ENCODE results near the gene ECE1. TPM values are rescaled to one million over a fixed set of nuclear protein-coding genes. Genes with fewer than 3 reads are reported as not detected.

The ECE1 gene
- total RNA-seq, 1 donor: 32.6 TPM

GRCh38 chr1:21304488-21304887, 14.2 kb upstream of the ECE1 start:
- Histone ChIP-seq H3K4me1 (ENCODE audit: insufficient read depth, low read length) (peaks cover 8% of the 10 kb centered on the region), H3K4me3 (ENCODE audit: insufficient read depth, low read length) (no peak overlapping the region), H3K27me3 (ENCODE audit: insufficient read depth, low read length) (no peaks in the 10 kb centered on the region), H3K9me3 (ENCODE audit: low read depth, low read length) (no peaks in the 10 kb centered on the region), H3K36me3 (ENCODE audit: insufficient read depth, low read length) (no peaks in the 10 kb centered on the region), H4K20me1 (ENCODE audit: insufficient read depth, low read length) (peaks cover 9% of the 10 kb centered on the region), H3K4me2 (ENCODE audit: insufficient read depth, low read length) (no peak overlapping the region), H3K27ac (ENCODE audit: low read depth, low read length) (no peak overlapping the region), H2AFZ (ENCODE audit: low read length) (no peak overlapping the region), H3K79me2 (ENCODE audit: insufficient read depth, low read length) (peaks cover 15% of the 10 kb centered on the region)
- DNase-seq (ENCODE audit: insufficient read length, low spot score, missing footprints): no peak
- TF ChIP-seq CTCF (IDR thresholded peaks at IDR 0.05; ENCODE audit: extremely low read depth, low read depth, low read length): no peak

GRCh38 chr1:21302747-21303715, 12.8 kb upstream of the ECE1 start:
- Histone ChIP-seq H3K79me2 (ENCODE audit: insufficient read depth, low read length) (peaks cover 11% of the 10 kb centered on the region), H3K36me3 (ENCODE audit: insufficient read depth, low read length) (no peaks in the 10 kb centered on the region), H3K9me3 (ENCODE audit: low read depth, low read length) (no peaks in the 10 kb centered on the region), H3K27ac (ENCODE audit: low read depth, low read length) (no peak overlapping the region), H3K4me3 (ENCODE audit: insufficient read depth, low read length) (no peak overlapping the region), H2AFZ (ENCODE audit: low read length) (no peak overlapping the region), H4K20me1 (ENCODE audit: insufficient read depth, low read length) (peaks cover 7% of the 10 kb centered on the region), H3K27me3 (ENCODE audit: insufficient read depth, low read length) (no peaks in the 10 kb centered on the region), H3K4me1 (ENCODE audit: insufficient read depth, low read length) (peaks cover 8% of the 10 kb centered on the region), H3K4me2 (ENCODE audit: insufficient read depth, low read length) (no peak overlapping the region)
- DNase-seq (ENCODE audit: insufficient read length, low spot score, missing footprints): no peak
- no peak for TF ChIP-seq CTCF (IDR thresholded peaks at IDR 0.05; ENCODE audit: extremely low read depth, low read depth, low read length)

- no peaks in the 10 kb centered on the region for H3K9me3 ChIP-seq (ENCODE audit: low read depth, low read length)
- peaks cover 8% of the 10 kb centered on the region for H3K4me1 ChIP-seq (ENCODE audit: insufficient read depth, low read length)
- H3K79me2 ChIP-seq (ENCODE audit: insufficient read depth, low read length): peaks cover 11% of the 10 kb centered on the region
- no peak overlapping the region for H3K4me3 ChIP-seq (ENCODE audit: insufficient read depth, low read length)
- no peak overlapping the region for H3K4me2 ChIP-seq (ENCODE audit: insufficient read depth, low read length)
- H4K20me1 ChIP-seq (ENCODE audit: insufficient read depth, low read length): peaks cover 8% of the 10 kb centered on the region
- no peaks in the 10 kb centered on the region for H3K27me3 ChIP-seq (ENCODE audit: insufficient read depth, low read length)
- H3K27ac ChIP-seq (ENCODE audit: low read depth, low read length): no peak overlapping the region
- DNase-seq (ENCODE audit: insufficient read length, low spot score, missing footprints): peak; percentile 58
- no peak overlapping the region for H2AFZ ChIP-seq (ENCODE audit: low read length)
- no peaks in the 10 kb centered on the region for H3K36me3 ChIP-seq (ENCODE audit: insufficient read depth, low read length)
- TF ChIP-seq CTCF (IDR thresholded peaks at IDR 0.05; ENCODE audit: extremely low read depth, low read depth, low read length): no peak
Measured at GRCh38 chr1:21301794-21302440, 11.7 kb upstream of the ECE1 start.

GRCh38 chr1:21300774-21301173, 10.5 kb upstream of the ECE1 start:
- Histone ChIP-seq H3K27me3 (ENCODE audit: insufficient read depth, low read length) (no peaks in the 10 kb centered on the region), H3K27ac (ENCODE audit: low read depth, low read length) (no peak overlapping the region), H3K4me2 (ENCODE audit: insufficient read depth, low read length) (no peak overlapping the region), H2AFZ (ENCODE audit: low read length) (no peak overlapping the region), H3K36me3 (ENCODE audit: insufficient read depth, low read length) (no peaks in the 10 kb centered on the region), H3K4me3 (ENCODE audit: insufficient read depth, low read length) (no peak overlapping the region), H3K79me2 (ENCODE audit: insufficient read depth, low read length) (peaks cover 8% of the 10 kb centered on the region), H3K9me3 (ENCODE audit: low read depth, low read length) (no peaks in the 10 kb centered on the region), H4K20me1 (ENCODE audit: insufficient read depth, low read length) (peaks cover 8% of the 10 kb centered on the region), H3K4me1 (ENCODE audit: insufficient read depth, low read length) (peaks cover 8% of the 10 kb centered on the region)
- no peak for TF ChIP-seq CTCF (IDR thresholded peaks at IDR 0.05; ENCODE audit: extremely low read depth, low read depth, low read length)
- no peak for DNase-seq (ENCODE audit: insufficient read length, low spot score, missing footprints)
